GM15510 (cell line): ENCODE results near the gene THSD7A.

Experiments
- POLR2A ChIP-seq: IDR thresholded peaks from 3 replicates; pipeline ENCODE4 v1.6.1; 2011; ENCODE audit warnings: borderline replicate concordance; ENCODE audit not compliant: insufficient read length; ENCODE audit errors: extremely low read depth

THSD7A gene

DNA sequence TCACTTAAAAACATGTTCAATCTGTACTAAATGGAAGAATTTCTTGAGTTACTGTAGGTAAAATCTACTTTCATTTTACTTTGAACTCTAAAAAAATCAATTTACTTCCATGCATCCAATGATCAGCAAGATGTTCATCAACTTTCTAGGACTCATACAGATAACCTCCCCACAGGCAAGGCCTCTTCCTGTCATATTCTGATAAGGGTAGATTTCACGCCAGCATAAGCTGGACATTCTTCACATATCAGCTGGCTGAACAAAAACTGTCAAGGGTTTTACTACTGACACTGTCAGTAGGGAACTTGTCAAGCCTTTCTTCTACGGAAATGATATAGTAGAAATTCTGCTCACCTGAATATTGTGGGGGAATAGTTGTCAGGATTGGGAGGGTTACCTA lies 244.9 kb downstream of the THSD7A start:
- no peak for TF ChIP-seq POLR2A

DNA sequence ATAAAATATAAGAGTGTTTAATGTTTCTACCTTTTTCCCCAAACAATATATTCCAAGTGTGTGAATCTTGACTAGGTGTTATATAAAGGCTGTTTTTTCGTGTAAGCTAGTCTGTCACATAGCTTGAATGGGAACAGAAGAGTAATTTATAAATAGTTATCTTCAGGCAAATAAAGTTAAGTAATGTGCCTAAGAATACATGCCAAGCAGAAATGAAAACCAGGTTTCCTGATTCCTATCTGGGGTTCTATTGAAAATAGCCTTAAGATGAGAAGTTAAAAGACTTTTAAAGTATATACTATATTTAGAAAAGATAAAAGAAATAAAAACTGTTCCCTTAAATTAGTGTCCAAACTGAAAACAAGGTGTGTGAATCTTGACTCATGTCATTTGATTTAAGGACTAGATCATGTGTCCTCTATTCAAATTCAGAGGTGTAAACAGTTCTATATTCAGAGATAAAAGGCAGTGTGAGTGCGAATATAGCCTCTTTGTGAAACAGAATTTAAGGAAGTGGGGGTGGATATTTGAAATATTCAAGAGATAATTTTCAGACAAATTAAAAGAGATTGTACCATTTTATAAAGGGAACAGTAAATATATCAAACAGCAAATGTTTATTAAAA lies 247.5 kb downstream of the THSD7A start:
- no peak for TF ChIP-seq POLR2A

DNA sequence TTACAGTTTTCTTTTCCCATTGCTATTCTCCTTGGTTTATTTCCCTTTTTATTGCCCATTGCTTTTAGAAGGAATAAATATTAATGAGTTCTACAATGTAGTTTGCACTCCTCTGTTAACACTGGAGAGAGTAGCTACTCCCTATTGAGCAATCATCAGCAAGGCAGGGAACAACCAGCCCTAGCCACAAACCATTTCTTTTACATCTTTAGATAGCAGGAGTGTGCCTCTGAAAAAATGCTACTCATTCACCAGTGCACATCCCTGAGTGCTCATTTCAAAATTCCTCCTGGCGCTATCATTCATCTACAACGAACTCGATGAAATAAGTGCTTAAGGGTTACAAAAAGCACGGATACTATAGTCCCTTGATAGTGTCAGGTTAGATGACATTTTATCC lies 252.9 kb downstream of the THSD7A start:
- no peak for TF ChIP-seq POLR2A

DNA sequence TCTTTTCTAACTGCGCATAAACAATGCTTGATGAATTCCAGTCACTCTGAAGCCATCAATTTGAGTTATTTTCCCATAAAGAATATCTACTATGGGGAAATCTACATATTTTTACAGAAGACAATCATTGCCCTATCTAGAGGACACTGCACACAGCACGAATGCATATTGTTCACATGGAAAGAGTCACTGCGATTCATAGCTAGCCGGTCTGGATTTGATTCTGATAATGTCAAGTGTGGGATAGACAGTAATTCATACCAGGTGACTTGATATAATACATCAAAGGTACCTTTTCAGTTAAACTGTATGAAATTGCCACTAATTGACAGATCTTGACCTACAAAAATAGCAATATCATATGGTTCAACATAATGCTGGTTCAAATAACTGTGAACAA lies 255.7 kb downstream of the THSD7A start:
- no peak for TF ChIP-seq POLR2A

DNA sequence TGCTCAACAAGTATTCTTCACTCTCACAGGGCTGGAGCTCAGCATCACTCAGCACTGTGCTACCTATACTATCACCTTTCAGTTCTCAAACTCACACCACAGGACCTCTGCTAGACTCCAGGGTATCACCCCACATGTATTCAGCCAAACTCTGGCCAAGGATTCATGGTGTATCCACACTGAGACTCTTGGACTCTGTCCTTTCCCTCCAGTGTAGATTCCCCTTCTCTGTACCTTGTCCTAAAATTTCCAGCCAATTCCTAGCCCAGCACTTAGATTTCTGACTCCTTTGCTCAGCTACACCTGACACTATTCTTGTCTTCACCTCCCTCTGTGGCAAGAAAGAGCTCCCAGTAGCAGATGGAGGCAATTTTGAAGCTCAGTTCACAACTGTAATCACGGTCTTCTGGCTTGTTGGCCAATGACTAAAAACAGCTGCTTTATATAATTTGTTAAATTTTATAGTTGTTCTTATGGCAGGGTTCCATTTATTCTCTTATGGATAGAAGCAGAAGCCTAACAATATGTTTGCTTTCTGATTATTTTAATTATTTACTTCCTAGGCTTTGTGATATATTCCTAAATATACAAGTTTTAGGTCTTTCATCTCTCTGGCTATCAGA lies 258.8 kb downstream of the THSD7A start:
- no peak for TF ChIP-seq POLR2A

DNA sequence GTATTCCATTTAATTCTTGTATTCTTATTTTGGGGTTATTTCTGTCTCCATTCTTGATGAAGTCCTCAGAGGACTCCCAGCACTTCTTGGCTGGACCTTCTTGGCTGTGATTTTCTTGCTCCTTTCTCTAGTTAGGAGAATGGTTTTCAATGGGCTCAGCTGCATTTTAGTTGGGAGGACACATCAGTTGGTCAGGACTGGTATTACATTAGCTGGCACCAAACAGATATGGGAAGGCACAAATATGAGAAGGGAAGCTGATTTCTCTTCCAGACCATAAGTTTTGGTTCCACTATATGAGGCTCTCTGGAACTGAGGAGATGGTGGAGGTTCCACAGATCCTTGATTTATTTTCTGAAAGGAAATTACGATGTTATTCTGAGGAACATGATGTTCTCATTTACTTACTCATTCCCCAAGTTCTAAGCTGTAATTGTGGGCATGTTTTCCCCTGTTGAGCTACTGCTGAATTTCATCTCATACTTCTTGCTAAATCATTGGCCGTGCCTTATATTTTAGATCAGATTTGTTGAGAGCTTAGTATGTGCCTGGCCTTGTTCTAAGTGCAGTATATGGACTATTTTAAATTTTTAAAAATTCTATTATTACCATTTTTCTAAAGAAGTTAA lies 261.0 kb downstream of the THSD7A start:
- TF ChIP-seq POLR2A, result no peak

DNA sequence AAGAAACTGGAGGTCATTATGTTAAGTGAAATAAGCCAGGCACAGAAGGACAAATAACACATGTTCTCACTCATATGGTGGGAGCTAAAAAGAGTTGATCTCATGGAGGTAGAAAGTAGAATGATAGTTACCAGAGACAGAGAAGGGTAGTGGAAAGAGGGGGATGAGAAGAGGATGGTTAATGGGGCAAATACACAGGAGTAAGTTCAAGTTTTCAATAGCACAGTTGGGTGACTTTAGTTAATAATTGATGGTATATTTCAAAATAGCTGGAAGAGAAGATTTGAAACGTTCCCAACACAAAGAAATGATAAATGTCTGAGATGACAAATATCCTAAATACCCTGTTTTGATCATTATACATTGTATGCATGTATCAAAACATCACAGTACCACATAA lies 261.8 kb downstream of the THSD7A start:
- no peak for TF ChIP-seq POLR2A

DNA sequence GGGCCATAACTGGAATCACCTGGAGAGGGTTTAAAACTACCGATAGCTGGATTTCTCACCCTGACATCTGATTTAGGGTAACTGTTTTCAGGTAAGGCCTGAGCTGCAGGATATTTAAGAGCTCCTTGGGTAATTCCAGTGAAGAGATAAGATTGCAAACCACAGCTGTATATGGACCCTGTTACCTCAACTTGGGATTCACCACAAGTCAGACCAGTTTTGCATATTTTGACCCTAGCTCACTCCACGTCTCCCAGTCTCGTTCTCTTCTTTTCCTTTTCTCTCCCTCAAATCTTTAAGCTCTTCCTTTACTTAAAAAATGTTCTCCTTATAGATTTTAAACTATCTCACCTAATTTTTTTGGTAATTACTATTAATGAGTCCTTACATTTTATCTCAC lies 264.4 kb downstream of the THSD7A start:
- TF ChIP-seq POLR2A, result no peak

DNA sequence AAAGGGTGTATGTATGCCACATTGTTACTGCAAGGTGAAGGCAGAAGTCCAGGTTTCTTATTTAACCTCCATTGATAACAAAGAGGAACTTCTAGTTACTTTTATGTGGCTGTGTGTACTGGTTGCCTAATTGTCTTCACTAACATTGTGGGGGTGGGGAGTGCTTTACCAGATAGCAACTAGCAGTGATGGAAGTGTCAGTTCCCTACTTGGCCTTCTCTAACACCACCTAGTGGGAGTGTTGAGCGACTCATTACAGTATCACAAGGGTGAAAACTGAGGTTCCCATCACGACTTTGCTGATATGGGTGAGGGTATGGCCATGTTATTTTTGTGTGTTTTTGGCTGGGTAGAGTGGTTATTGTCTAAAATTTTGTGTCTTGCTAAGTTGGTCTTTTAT lies 274.4 kb downstream of the THSD7A start:
- no peak for TF ChIP-seq POLR2A

DNA sequence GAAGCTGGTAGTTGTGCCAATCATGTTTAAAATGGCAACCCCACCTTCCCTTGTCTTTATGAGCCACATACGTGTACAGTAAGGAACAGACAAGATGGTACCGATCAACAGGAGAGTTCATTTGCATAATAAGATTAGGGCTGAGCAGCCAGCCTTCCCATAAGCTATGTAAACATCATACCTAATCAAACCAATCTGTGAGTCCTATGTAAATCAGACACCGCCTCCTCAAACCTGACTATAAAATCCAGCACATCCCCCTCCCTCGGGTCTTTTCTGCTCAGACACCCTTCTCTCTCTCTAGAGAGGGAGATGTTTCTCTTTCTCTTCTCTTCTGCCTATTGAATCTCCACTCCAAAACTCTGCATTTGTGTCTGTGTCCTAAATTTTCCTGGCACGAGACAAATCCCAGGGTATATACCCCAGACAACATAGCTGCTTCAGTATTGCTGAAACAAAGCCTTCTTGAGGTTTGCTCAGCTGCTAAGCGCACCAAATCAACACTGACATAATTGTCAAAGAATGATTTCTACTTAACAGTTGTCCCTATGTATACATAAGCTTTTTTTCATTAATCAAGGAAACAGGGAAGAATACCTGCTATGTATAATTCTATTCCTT lies 279.2 kb downstream of the THSD7A start:
- no peak for TF ChIP-seq POLR2A

DNA sequence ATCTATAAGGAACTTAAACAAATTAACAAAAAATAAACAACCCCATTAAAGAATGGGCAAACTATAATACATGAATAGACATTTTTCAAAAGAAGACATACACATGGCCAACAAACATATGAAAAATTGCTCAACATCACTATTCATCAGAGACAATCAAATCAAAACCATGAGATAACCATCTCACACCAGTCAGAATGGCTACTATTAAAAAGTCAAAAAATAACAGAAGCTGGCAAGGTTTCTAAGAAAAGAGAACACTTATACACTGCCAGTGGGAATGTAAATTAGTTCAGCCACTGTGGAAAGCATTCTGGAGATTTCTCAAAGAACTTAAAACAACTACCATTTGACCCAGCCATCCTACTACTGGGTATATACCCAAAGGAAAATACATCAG lies 280.5 kb downstream of the THSD7A start:
- no peak for TF ChIP-seq POLR2A

DNA sequence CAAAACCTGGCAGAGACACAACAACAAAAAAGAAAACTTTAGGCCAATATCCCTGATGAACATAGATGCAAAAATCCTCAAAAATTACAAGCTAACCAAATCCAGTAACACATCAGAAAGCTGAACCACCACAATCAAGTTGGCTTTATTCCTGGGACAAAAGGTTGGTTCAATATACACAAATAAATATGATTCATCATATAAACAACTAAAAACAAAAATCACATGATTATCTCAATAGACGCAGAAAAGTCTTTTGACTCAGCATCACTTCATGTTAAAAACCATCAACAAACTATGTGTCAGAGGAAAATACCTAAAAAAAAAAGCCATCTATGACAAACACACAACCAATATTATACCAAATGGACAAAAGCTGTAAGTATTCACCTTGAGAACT lies 283.5 kb downstream of the THSD7A start:
- no peak for TF ChIP-seq POLR2A

DNA sequence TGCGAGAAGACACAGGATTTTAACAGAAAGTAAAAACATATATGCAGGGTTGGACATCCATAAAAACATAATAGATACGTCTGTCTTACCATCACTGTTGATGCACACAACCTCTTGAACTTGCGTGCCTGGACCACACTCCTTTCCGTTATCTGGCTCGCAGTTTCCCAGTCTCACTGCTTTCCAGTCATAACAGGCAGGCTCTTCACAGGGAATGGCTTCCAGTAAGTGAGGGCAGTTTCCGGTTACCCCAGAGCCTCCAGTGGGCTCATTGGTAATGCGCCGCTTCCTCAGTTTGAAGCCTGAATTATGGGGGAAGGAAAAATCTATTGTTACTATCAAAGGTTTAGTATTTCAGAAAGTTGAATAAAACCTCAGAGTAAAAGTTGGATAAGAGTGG lies 290.7 kb downstream of the THSD7A start:
- no peak for TF ChIP-seq POLR2A

DNA sequence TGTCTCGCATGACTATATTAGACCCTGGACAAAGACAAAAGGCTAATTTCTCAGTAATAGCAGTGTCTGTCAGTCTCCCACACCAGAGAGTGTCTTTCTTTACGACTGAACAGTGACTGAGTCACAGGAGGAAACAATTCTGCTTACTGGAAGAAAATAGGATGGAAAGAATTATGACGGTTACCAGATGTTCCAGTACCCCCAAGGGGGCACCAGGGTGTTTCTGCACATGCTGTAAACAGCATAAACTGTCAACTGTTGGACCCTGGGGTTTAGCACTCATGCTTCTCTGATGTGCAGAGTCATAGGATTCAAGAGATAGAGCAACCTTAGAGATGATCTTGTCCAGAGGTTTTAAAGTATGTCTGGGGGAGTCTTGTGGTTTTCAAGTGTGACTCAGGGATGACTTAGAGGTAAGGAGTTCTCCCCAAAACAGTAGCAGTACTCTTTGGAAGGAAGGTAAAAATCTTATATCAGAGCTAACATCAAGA lies 291.7 kb downstream of the THSD7A start:
- TF ChIP-seq POLR2A, result no peak

DNA sequence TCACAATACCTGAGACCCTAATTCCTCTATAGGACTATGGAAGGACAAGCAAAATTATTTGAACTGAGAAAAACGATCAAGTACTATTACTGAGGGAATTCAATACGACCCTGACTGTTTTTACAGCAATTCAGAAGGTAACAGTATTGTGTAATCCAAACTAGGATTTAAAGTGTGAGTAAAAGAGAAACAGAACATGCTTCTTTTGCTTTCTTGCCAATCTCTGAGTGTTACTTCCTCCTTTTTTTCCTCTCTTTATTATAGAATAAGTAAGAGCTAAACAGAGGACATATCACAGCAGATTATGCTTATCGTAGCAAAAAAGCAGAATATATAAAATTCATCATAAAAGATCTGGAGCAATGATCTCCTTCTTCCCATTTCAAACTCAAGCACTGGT lies 292.1 kb downstream of the THSD7A start:
- TF ChIP-seq POLR2A, result no peak
